ENCODE data around the gene HMOX1.

GRCh38 chr22:35363566-35364086 lies 17.3 kb upstream of the HMOX1 start:
- TF ChIP-seq, protein P1, sequence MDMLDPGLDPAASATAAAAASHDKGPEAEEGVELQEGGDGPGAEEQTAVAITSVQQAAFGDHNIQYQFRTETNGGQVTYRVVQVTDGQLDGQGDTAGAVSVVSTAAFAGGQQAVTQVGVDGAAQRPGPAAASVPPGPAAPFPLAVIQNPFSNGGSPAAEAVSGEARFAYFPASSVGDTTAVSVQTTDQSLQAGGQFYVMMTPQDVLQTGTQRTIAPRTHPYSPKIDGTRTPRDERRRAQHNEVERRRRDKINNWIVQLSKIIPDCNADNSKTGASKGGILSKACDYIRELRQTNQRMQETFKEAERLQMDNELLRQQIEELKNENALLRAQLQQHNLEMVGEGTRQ (IDR thresholded peaks at IDR 0.05; ENCODE audit: low read length), result no peak
- TF ChIP-seq POLR2AphosphoS5 (IDR thresholded peaks at IDR 0.05; ENCODE audit: low read depth, low read length) (no peak), POLR2A (IDR thresholded peaks at IDR 0.05; ENCODE audit: control extremely low read depth in 1 of 2, low read depth in 2 of 2, low read length in 2 of 2) (no peak), MAX (IDR thresholded peaks at IDR 0.05) (no peak), SP1 (IDR thresholded peaks at IDR 0.05; ENCODE audit: low read depth, low read length) (no peak), CREB1 (IDR thresholded peaks at IDR 0.05) (no peak), KDM1A (IDR thresholded peaks at IDR 0.05; ENCODE audit: borderline replicate concordance, low read length) (no peak), RAD21 (IDR thresholded peaks at IDR 0.05 in 1 of 2, conservative IDR thresholded peaks at IDR 0.05 in 1 of 2; ENCODE audit: low read depth in 2 of 2, low read length in 2 of 2) (no peak), GABPA (IDR thresholded peaks at IDR 0.05; ENCODE audit: borderline replicate concordance, insufficient read depth, low read length) (no peak), HDAC2 (IDR thresholded peaks at IDR 0.05; ENCODE audit: borderline replicate concordance in 1 of 2, low read depth in 2 of 2, low read length in 2 of 2) (no peak), YY1 (IDR thresholded peaks at IDR 0.05; ENCODE audit: low read depth, low read length) (no peak), EZH2 (IDR thresholded peaks at IDR 0.05; ENCODE audit: low read depth, low read length, severe bottlenecking) (no peak)
- TF ChIP-seq, protein P2, sequence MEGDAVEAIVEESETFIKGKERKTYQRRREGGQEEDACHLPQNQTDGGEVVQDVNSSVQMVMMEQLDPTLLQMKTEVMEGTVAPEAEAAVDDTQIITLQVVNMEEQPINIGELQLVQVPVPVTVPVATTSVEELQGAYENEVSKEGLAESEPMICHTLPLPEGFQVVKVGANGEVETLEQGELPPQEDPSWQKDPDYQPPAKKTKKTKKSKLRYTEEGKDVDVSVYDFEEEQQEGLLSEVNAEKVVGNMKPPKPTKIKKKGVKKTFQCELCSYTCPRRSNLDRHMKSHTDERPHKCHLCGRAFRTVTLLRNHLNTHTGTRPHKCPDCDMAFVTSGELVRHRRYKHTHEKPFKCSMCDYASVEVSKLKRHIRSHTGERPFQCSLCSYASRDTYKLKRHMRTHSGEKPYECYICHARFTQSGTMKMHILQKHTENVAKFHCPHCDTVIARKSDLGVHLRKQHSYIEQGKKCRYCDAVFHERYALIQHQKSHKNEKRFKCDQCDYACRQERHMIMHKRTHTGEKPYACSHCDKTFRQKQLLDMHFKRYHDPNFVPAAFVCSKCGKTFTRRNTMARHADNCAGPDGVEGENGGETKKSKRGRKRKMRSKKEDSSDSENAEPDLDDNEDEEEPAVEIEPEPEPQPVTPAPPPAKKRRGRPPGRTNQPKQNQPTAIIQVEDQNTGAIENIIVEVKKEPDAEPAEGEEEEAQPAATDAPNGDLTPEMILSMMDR (IDR thresholded peaks at IDR 0.05; ENCODE audit: control extremely low read depth in 1 of 3, insufficient read depth in 1 of 3, low read depth in 1 of 3, low read length in 3 of 3), result no peak
